ENCODE data around the gene FAM131B.

- TF ChIP-seq CTCF (IDR thresholded peaks at IDR 0.05; ENCODE audit: low read depth, low read length): no peak
- TF ChIP-seq MYC (IDR thresholded peaks at IDR 0.05; ENCODE audit: low read depth, low read length): no peak
- no peak for TF ChIP-seq POLR2A (IDR thresholded peaks at IDR 0.05; ENCODE audit: extremely low read depth, insufficient read length)
- no peak for TF ChIP-seq MAX (IDR thresholded peaks at IDR 0.05; ENCODE audit: low read depth, low read length)
These were observed 6.0 kb downstream of the FAM131B start for GRCh38 chr7:143356414-143357050.
